OCI-LY1 (cell line): ENCODE measurements around the gene RRM2.

Experiments
- EZH2 ChIP-seq: fragments of 200-600 bp; sonication (generic), shearing (Covaris generic); IDR thresholded peaks from 2 replicates; pipeline ENCODE4 v1.8.0; 2017; ENCODE audit warnings: borderline replicate concordance, mixed run types, mild to moderate bottlenecking, antibody characterized with exemption, low read length, moderate library complexity, mixed read lengths
- TF ChIP-seq, protein P1 (sequence below): fragments of 200-600 bp; sonication (generic), shearing (Covaris generic); IDR thresholded peaks from 2 replicates; pipeline ENCODE4 v1.5.1; 2017; ENCODE audit warnings: mild to moderate bottlenecking, antibody characterized with exemption, low read length, moderate library complexity, mixed read lengths

GRCh38 chr2:10079266-10079869 lies 43.2 kb upstream of the RRM2 start:
- TF ChIP-seq, protein P1, sequence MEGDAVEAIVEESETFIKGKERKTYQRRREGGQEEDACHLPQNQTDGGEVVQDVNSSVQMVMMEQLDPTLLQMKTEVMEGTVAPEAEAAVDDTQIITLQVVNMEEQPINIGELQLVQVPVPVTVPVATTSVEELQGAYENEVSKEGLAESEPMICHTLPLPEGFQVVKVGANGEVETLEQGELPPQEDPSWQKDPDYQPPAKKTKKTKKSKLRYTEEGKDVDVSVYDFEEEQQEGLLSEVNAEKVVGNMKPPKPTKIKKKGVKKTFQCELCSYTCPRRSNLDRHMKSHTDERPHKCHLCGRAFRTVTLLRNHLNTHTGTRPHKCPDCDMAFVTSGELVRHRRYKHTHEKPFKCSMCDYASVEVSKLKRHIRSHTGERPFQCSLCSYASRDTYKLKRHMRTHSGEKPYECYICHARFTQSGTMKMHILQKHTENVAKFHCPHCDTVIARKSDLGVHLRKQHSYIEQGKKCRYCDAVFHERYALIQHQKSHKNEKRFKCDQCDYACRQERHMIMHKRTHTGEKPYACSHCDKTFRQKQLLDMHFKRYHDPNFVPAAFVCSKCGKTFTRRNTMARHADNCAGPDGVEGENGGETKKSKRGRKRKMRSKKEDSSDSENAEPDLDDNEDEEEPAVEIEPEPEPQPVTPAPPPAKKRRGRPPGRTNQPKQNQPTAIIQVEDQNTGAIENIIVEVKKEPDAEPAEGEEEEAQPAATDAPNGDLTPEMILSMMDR: no peak
- 0 out of 2 replicates have a peak, but pooled peaks have one; percentile 49 for TF ChIP-seq EZH2
